GM12875 (cell line): ENCODE measurements around the gene PPP1R9B.

Source experiments
- H3K4me3 ChIP-seq: one replicate; pipeline ENCODE4 v1.5.1; 2011; ENCODE audit warnings: low read depth, low read length, control low read depth
- CTCF ChIP-seq: IDR thresholded peaks from 2 replicates; pipeline ENCODE4 v1.5.1; 2011; ENCODE audit warnings: low read depth, mild to moderate bottlenecking, control low read depth, inconsistent platforms, low read length, moderate library complexity, borderline replicate concordance; ENCODE audit not compliant: insufficient read depth

The PPP1R9B gene

GRCh38 chr17:50171371-50172071, 21.0 kb upstream of the PPP1R9B start:
- no peak overlapping the region for H3K4me3 ChIP-seq
- no peak for TF ChIP-seq CTCF

- no peak for TF ChIP-seq CTCF
- no peak overlapping the region for H3K4me3 ChIP-seq
Observed at GRCh38 chr17:50170662-50171370, 20.3 kb upstream of the PPP1R9B start.

- TF ChIP-seq CTCF = no peak
- H3K4me3 ChIP-seq = no peak overlapping the region
Observed at GRCh38 chr17:50169881-50170459, 19.5 kb upstream of the PPP1R9B start.

GRCh38 chr17:50169121-50169764, 18.8 kb upstream of the PPP1R9B start:
- no peak overlapping the region for H3K4me3 ChIP-seq
- TF ChIP-seq CTCF = peak; percentile 93

GRCh38 chr17:50168319-50168718, 17.8 kb upstream of the PPP1R9B start:
- H3K4me3 ChIP-seq = no peak overlapping the region
- TF ChIP-seq CTCF = no peak

GRCh38 chr17:50167371-50167770, 16.9 kb upstream of the PPP1R9B start:
- TF ChIP-seq CTCF = no peak
- no peak overlapping the region for H3K4me3 ChIP-seq
